SK-N-SH (cell line): ENCODE measurements around the gene HDDC2. TPM values are rescaled to one million over a fixed set of nuclear protein-coding genes. Genes with fewer than 3 reads are reported as not detected.

Experiments
- CTCF ChIA-PET: fragments of 300-600, 350-600 bp; formaldehyde crosslinking; extraction: SDS; loops from one replicate; lab custom pipeline; 2021; lab: Yijun Ruan, JAX
- POLR2A ChIA-PET: fragments of 350-600 bp; sonication (Branson Sonifier 250); formaldehyde crosslinking; extraction: SDS; loops from one replicate; lab custom pipeline; 2020; ENCODE audit warnings: antibody characterized with exemption, inconsistent platforms; lab: Yijun Ruan, JAX
- DNase-seq: peaks from one replicate; pipeline ENCODE4 v3.0.0; 2012
- H2AFZ ChIP-seq: fragments of 200-600 bp; sonication (generic); 2 replicates; pipeline ENCODE4 v1.8.1; 2016; ENCODE audit warnings: antibody characterized with exemption, mild to moderate bottlenecking, low read depth
- H3F3A ChIP-seq: fragments of 200-600 bp; sonication (generic); replicated peaks from 2 replicates; pipeline ENCODE3; 2016; ENCODE audit warnings: antibody characterized with exemption, mild to moderate bottlenecking; ENCODE audit not compliant: insufficient read depth
- H3K27ac ChIP-seq, 2 experiments: fragments of 200-500 bp in 1 of 2; fragments of 200-600 bp in 1 of 2; sonication (Bioruptor generic) in 1 of 2; sonication (generic), shearing (Covaris generic) in 1 of 2; 2 replicates each; pipeline versions ENCODE4 v1.5.1 to v1.6.1; 2014 to 2016; ENCODE audit warnings: low read depth in 2 of 2, inconsistent platforms in 1 of 2, low read length in 1 of 2, mild to moderate bottlenecking in 1 of 2, mixed read lengths in 1 of 2
- H3K27me3 ChIP-seq: fragments of 200-600 bp; sonication (generic), shearing (Covaris generic); 2 replicates; pipeline ENCODE4 v1.6.1; 2016; ENCODE audit warnings: mixed run types; ENCODE audit not compliant: insufficient read depth
- H3K36me3 ChIP-seq, 2 experiments: fragments of 200-500 bp in 1 of 2; fragments of 200-600 bp in 1 of 2; sonication (Bioruptor generic) in 1 of 2; sonication (generic) in 1 of 2; replicated peaks in 1 of 2; 2 replicates each; pipeline versions ENCODE3 to v1.5.1; 2014 to 2016; ENCODE audit warnings: low read length in 1 of 2, mild to moderate bottlenecking in 1 of 2; ENCODE audit not compliant: insufficient read depth in 2 of 2, control insufficient read depth in 1 of 2
- H3K4me1 ChIP-seq, 2 experiments: fragments of 200-500 bp in 1 of 2; fragments of 200-600 bp in 1 of 2; sonication (Bioruptor generic) in 1 of 2; sonication (generic), shearing (Covaris generic) in 1 of 2; 2 replicates each; pipeline versions ENCODE4 v1.5.1 to v1.6.1; 2014 to 2016; ENCODE audit warnings: low read depth in 1 of 2, low read length in 1 of 2, mixed run types in 1 of 2; ENCODE audit not compliant: insufficient read depth in 2 of 2, control insufficient read depth in 1 of 2
- H3K4me2 ChIP-seq: fragments of 200-600 bp; sonication (generic), shearing (Covaris generic); 2 replicates; pipeline ENCODE4 v1.6.1; 2017; ENCODE audit warnings: mixed run types
- H3K4me3 ChIP-seq, 2 experiments: fragments of 200-500 bp in 1 of 2; fragments of 200-600 bp in 1 of 2; sonication (Bioruptor generic) in 1 of 2; sonication (generic), shearing (Covaris generic) in 1 of 2; 2 replicates each; pipeline versions ENCODE4 v1.5.1 to v1.8.1; 2014 to 2016; ENCODE audit warnings: low read depth in 2 of 2, inconsistent platforms in 1 of 2, low read length in 1 of 2, mild to moderate bottlenecking in 1 of 2, mixed read lengths in 1 of 2, moderate library complexity in 1 of 2
- H3K79me2 ChIP-seq: fragments of 200-600 bp; sonication (generic); 2 replicates; pipeline ENCODE4 v1.8.1; 2017; ENCODE audit warnings: mild to moderate bottlenecking; ENCODE audit not compliant: insufficient read depth
- H3K9ac ChIP-seq: fragments of 200-600 bp; sonication (generic); 2 replicates; pipeline ENCODE4 v1.6.1; 2017; ENCODE audit warnings: mixed run types
- H3K9me2 ChIP-seq: fragments of 200-600 bp; sonication (generic); 2 replicates; pipeline ENCODE4 v1.6.1; 2017; ENCODE audit warnings: mixed run types
- H3K9me3 ChIP-seq: fragments of 200-600 bp; sonication (generic); 2 replicates; pipeline ENCODE4 v1.6.1; 2017; ENCODE audit warnings: mixed run types, mild to moderate bottlenecking, moderate library complexity
- H4K20me1 ChIP-seq: fragments of 200-600 bp; sonication (generic); 2 replicates; pipeline ENCODE4 v1.6.1; 2017; ENCODE audit warnings: mild to moderate bottlenecking, mixed run types; ENCODE audit not compliant: insufficient read depth
- CTCF ChIP-seq: fragments of 200-600 bp; sonication (generic); IDR thresholded peaks from 2 replicates; pipeline ENCODE4 v1.6.1; 2017; ENCODE audit warnings: antibody characterized with exemption, mild to moderate bottlenecking, moderate library complexity
- FOSL2 ChIP-seq: IDR thresholded peaks from 2 replicates; pipeline ENCODE4 v1.4.0; 2012; ENCODE audit warnings: low read depth, mild to moderate bottlenecking, moderate library complexity, borderline replicate concordance
- FOXJ3 ChIP-seq: sonication (generic); formaldehyde crosslinking; IDR thresholded peaks from 2 replicates; pipeline ENCODE4 v1.5.1; 2020; ENCODE audit warnings: mild to moderate bottlenecking, missing genetic modification reagents
- FOXM1 ChIP-seq: IDR thresholded peaks from 2 replicates; pipeline ENCODE4 v1.4.0; 2012; ENCODE audit warnings: low read depth, mild to moderate bottlenecking
- JUND ChIP-seq: IDR thresholded peaks from 2 replicates; pipeline ENCODE4 v1.4.0; 2012
- MEF2A ChIP-seq: IDR thresholded peaks from 2 replicates; pipeline ENCODE4 v1.4.0; 2012; ENCODE audit warnings: low read depth, borderline replicate concordance
- MXI1 ChIP-seq: IDR thresholded peaks from 2 replicates; pipeline ENCODE4 v1.6.1; 2012; ENCODE audit warnings: mild to moderate bottlenecking, low read depth, low read length, improper control_type of control experiment
- PBX3 ChIP-seq: IDR thresholded peaks from 2 replicates; pipeline ENCODE4; 2012
- RFX5 ChIP-seq: IDR thresholded peaks from 2 replicates; pipeline ENCODE4 v1.6.1; 2012; ENCODE audit warnings: mild to moderate bottlenecking, improper control_type of control experiment, low read length
- SIN3A ChIP-seq: IDR thresholded peaks from 2 replicates; pipeline ENCODE4 v1.6.1; 2012; ENCODE audit warnings: low read depth, mild to moderate bottlenecking, low read length, moderate library complexity, borderline replicate concordance
- TEAD4 ChIP-seq: IDR thresholded peaks from 2 replicates; pipeline ENCODE4 v1.4.0; 2012; ENCODE audit warnings: mild to moderate bottlenecking, borderline replicate concordance; ENCODE audit not compliant: insufficient read depth
- WGBS: methylation state at CpG from one replicate; pipeline ENCODE4 v1.1.6; 2017; ENCODE audit warnings: low lambda C conversion rate; 5-methylcytosine and 5-hydroxymethylcytosine counted together
- polyA plus RNA-seq, 3 experiments: library from polyadenylated mRNA; depleted of rRNA; stranded (reverse); fragments of >200 nt; gene quantifications; 2 replicates each; pipeline ENCODE4 v1.2.3, GENCODE V29; 2012
- TF ChIP-seq, protein P1 (sequence below): fragments of 150-350 bp; IDR thresholded peaks from 2 replicates; pipeline ENCODE4 v1.6.1; 2016; ENCODE audit warnings: mild to moderate bottlenecking, low read depth, low read length
- TF ChIP-seq, protein P2 (sequence below): IDR thresholded peaks from 2 replicates; pipeline ENCODE4 v1.6.1; 2012; ENCODE audit warnings: mild to moderate bottlenecking, low read depth, low read length, moderate library complexity
- TF ChIP-seq, protein P3 (sequence below): IDR thresholded peaks from 2 replicates; pipeline ENCODE4 v1.4.0; 2012; ENCODE audit warnings: low read depth

Gene HDDC2
- polyA plus RNA-seq, 1 of the 3 experiments (the other 2 are of a cell fraction): 85.5 TPM

- no peak overlapping the region for H3K27ac ChIP-seq
- H3K9ac ChIP-seq: no peak overlapping the region
- no peak overlapping the region for H2AFZ ChIP-seq
- no peaks in the 10 kb centered on the region for H3K9me2 ChIP-seq
- no peak overlapping the region for H3K4me2 ChIP-seq
- no peak for DNase-seq
- H3K27me3 ChIP-seq: peaks cover 6% of the 10 kb centered on the region; the same call in 1 of the 2 replicates
- ChIA-PET CTCF (interaction anchor here (1.0 to 11.1 kb wide), 2 partner anchors 154 to 451 kb away, joined by 3 to 278 read pairs; no protein-coding TSS in a partner anchor), POLR2A (no interaction called here)
- no peaks in the 10 kb centered on the region for H3K9me3 ChIP-seq
- H3K4me3 ChIP-seq: no peak overlapping the region
- H4K20me1 ChIP-seq: no peaks in the 10 kb centered on the region
- WGBS: 46% methylated on average over 6 of the region's 6 CpGs
- TF ChIP-seq TEAD4 (no peak), PBX3 (no peak), MXI1 (no peak), RFX5 (no peak), CTCF (no peak), MEF2A (no peak), FOXM1 (no peak), JUND (no peak), SIN3A (no peak), FOXJ3 (CRISPR knock-in tag) (no peak), FOSL2 (no peak)
- TF ChIP-seq, protein P1, sequence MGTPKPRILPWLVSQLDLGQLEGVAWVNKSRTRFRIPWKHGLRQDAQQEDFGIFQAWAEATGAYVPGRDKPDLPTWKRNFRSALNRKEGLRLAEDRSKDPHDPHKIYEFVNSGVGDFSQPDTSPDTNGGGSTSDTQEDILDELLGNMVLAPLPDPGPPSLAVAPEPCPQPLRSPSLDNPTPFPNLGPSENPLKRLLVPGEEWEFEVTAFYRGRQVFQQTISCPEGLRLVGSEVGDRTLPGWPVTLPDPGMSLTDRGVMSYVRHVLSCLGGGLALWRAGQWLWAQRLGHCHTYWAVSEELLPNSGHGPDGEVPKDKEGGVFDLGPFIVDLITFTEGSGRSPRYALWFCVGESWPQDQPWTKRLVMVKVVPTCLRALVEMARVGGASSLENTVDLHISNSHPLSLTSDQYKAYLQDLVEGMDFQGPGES: no peak
- TF ChIP-seq, protein P2, sequence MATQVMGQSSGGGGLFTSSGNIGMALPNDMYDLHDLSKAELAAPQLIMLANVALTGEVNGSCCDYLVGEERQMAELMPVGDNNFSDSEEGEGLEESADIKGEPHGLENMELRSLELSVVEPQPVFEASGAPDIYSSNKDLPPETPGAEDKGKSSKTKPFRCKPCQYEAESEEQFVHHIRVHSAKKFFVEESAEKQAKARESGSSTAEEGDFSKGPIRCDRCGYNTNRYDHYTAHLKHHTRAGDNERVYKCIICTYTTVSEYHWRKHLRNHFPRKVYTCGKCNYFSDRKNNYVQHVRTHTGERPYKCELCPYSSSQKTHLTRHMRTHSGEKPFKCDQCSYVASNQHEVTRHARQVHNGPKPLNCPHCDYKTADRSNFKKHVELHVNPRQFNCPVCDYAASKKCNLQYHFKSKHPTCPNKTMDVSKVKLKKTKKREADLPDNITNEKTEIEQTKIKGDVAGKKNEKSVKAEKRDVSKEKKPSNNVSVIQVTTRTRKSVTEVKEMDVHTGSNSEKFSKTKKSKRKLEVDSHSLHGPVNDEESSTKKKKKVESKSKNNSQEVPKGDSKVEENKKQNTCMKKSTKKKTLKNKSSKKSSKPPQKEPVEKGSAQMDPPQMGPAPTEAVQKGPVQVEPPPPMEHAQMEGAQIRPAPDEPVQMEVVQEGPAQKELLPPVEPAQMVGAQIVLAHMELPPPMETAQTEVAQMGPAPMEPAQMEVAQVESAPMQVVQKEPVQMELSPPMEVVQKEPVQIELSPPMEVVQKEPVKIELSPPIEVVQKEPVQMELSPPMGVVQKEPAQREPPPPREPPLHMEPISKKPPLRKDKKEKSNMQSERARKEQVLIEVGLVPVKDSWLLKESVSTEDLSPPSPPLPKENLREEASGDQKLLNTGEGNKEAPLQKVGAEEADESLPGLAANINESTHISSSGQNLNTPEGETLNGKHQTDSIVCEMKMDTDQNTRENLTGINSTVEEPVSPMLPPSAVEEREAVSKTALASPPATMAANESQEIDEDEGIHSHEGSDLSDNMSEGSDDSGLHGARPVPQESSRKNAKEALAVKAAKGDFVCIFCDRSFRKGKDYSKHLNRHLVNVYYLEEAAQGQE: no peak
- TF ChIP-seq, protein P3, sequence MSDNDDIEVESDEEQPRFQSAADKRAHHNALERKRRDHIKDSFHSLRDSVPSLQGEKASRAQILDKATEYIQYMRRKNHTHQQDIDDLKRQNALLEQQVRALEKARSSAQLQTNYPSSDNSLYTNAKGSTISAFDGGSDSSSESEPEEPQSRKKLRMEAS: no peak
- H3K36me3 ChIP-seq: no peaks in the 10 kb centered on the region
- peaks cover 5% of the 10 kb centered on the region for H3F3A ChIP-seq
- peaks cover 0 to 2% of the 10 kb centered on the region in 2 experiments; a peak in 1 of 4 replicates for H3K4me1 ChIP-seq
- no peaks in the 10 kb centered on the region for H3K79me2 ChIP-seq
These were observed 5.5 kb upstream of the HDDC2 start for GRCh38 chr6:125307150-125307838.
